ENCODE results near the gene SLC34A1. TPM values are rescaled to one million over a fixed set of nuclear protein-coding genes. Genes with fewer than 3 reads are reported as not detected.
"Not testable (repeated sequence)": the region's sequence is repeated elsewhere in the genome, so short reads cannot be mapped to it uniquely, and the experiment has no call there.

Gene SLC34A1
- total and polyA plus RNA-seq, 11 donors = not detected

DNA sequence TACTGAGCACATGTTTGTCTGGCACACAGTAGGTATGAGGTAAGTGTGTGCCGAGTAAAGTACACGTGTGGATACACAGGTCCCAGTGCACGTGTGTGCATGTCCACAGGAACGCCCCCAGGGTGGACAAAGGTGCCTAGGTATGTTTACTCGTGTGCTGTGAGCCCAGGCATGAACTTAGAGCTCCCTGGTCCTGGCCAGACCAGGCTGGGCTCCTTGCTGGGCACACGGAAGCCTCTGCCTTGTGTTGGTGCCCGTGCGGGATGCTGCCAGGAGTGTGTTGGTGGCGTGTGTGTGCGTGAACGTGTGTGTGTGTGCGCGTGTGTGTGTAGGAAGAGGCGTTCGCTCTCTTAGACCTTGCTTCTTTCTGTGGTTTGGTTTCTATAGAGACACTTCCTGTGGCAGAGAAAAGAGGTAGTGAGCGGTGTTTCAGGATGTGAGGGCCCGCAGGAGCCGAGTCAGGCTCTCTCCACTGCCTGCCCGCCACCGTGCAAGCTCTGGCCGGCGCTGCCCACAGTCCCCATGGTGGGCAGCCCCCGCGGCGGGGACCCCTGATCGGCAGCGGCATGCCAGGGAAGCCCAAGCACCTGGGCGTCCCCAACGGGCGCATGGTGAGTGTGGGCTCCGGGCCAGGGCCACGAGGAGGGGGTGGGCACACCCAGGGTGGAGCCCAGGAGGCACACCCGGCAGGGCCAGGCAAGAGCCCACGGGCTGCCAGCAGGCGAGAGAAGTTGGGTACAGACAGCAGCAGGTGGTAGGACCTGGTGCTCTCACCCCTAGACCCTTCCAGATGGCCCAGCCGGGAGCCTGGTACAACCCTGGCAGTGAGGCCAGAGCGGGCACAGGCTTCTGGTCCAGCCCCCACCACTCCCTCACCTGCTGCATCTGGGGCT lies 26.5 kb upstream of the SLC34A1 start, which contains the start of gene RGS14:
Gene RGS14, plus strand, starts transcription at position 466 of the 893 bp plus-strand sequence. Its CDS starts 101 bp downstream, at position 567.
- DNase-seq (peak in 2 of 5 donors; percentile 38 to 75), ATAC-seq (peak in 3 of 4 donors; percentile 50 to 66 (median 64))
- H3K4me1 ChIP-seq = peaks cover 0 to 79% (median 16%) of the 10 kb centered on the region in 12 donors
- intact Hi-C loops (cut with DNase I) = loop anchor here in 1 of 10 donors (5.0 kb wide), 1 partner anchor 40 kb away; no protein-coding TSS in a partner anchor
- no peaks in the 10 kb centered on the region for H3K36me3 ChIP-seq
- H3K4me3 ChIP-seq = peak within 1 kb of the TSS in 9 of 12 donors; percentile 17 to 73 (median 44)
- peak within 1 kb of the TSS in 5 of 12 donors; percentile 34 to 88 (median 42) for H3K27ac ChIP-seq
- H3K9me3 ChIP-seq = no peaks in the 10 kb centered on the region
- TF ChIP-seq CTCF (IDR thresholded peaks at IDR 0.05) (no peak), POLR2A (IDR thresholded peaks at IDR 0.05) (no peak)
- H3K27me3 ChIP-seq = no peaks in the 10 kb centered on the region
- 44 to 52% (median 49%) methylated on average over 11 to 37 of the region's 37 CpGs for WGBS, 4 donors

- Histone ChIP-seq H3K4me3 (peak overlapping the region in 9 of 12 donors; percentile 17 to 73 (median 44)), H3K9me3 (no peaks in the 10 kb centered on the region), H3K27ac (peak overlapping the region in 5 of 12 donors; percentile 34 to 88 (median 42)), H3K27me3 (no peaks in the 10 kb centered on the region), H3K36me3 (no peaks in the 10 kb centered on the region), H3K4me1 (peaks cover 0 to 84% (median 21%) of the 10 kb centered on the region in 12 donors)
- intact Hi-C loops (cut with DNase I) = loop anchor here in 1 of 10 donors (5.0 kb wide), 1 partner anchor 41 kb away; no protein-coding TSS in a partner anchor
- ATAC-seq = peak; percentile 23 to 67 (median 51)
- 24 to 35% (median 25%) methylated on average over 5 of the region's 5 CpGs for WGBS, 4 donors
- no peak for TF ChIP-seq POLR2A (IDR thresholded peaks at IDR 0.05)
- TF ChIP-seq CTCF (IDR thresholded peaks at IDR 0.05) = no peak
- DNase-seq = peak in 2 of 5 donors; percentile 35 to 65
These were observed 25.8 kb upstream of the SLC34A1 start for GRCh38 chr5:177358370-177358819.

GRCh38 chr5:177359451-177359851 lies 24.8 kb upstream of the SLC34A1 start:
- 60 to 66% (median 64%) methylated on average over 6 of the region's 6 CpGs for WGBS, 4 donors
- Histone ChIP-seq H3K27me3 (no peaks in the 10 kb centered on the region), H3K4me1 (peaks cover 0 to 90% (median 26%) of the 10 kb centered on the region in 12 donors), H3K4me3 (peak overlapping the region in 1 of 12 donors; percentile 73), H3K27ac (no peak overlapping the region), H3K36me3 (no peaks in the 10 kb centered on the region), H3K9me3 (no peaks in the 10 kb centered on the region)
- ATAC-seq = no peak
- DNase-seq = peak in 1 of 5 donors; percentile 54
- TF ChIP-seq POLR2A (IDR thresholded peaks at IDR 0.05) = no peak
- TF ChIP-seq CTCF (IDR thresholded peaks at IDR 0.05) = no peak
- intact Hi-C loops (cut with DNase I) = loop anchor here in 1 of 10 donors (5.0 kb wide), 1 partner anchor 42 kb away; no protein-coding TSS in a partner anchor

DNA sequence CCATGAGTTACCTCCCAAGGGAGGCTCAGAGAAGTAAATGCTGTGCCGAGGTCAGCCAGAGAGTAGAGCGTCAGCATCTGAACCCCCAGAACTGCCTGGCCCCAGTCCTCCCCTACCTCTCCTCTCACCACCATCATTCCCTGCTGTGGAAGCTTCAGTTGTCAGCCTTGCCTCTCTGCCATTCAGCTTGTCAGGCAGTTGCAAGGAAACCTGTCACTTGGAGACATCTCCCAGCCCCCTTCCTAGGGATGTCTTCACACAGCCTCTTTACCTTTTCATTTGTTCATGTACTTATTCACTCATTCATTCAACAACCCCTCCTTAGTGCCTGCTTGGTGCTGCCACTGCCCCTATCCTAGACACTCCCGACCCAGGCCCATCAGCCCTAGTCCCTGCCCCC lies 24.4 kb upstream of the SLC34A1 start:
- intact Hi-C loops (cut with DNase I) = loop anchor here in 2 of 10 donors (5.0 to 10.0 kb wide), 2 partner anchors 43 to 45 kb away; partner anchors contain the start of gene MXD3 (in 1 of the 2)
- ATAC-seq (no peak), DNase-seq (peak in 1 of 5 donors; percentile 5)
- TF ChIP-seq POLR2A (IDR thresholded peaks at IDR 0.05) (no peak), CTCF (IDR thresholded peaks at IDR 0.05) (no peak)
- H3K9me3 ChIP-seq = no peaks in the 10 kb centered on the region
- H3K36me3 ChIP-seq = no peaks in the 10 kb centered on the region
- no peaks in the 10 kb centered on the region for H3K27me3 ChIP-seq
- H3K27ac ChIP-seq = no peak overlapping the region
- H3K4me1 ChIP-seq = peaks cover 0 to 88% (median 26%) of the 10 kb centered on the region in 12 donors
- H3K4me3 ChIP-seq = no peak overlapping the region
- 74 to 89% (median 82%) methylated on average over 3 of the region's 3 CpGs for WGBS, 4 donors

GRCh38 chr5:177360740-177361139 lies 23.5 kb upstream of the SLC34A1 start:
- WGBS, 4 donors = 85 to 93% (median 92%) methylated on average over 5 to 7 of the region's 7 CpGs
- H3K4me1 ChIP-seq = peaks cover 0 to 85% (median 26%) of the 10 kb centered on the region in 12 donors
- not testable (repeated sequence) for ATAC-seq, H3K4me3 ChIP-seq, H3K36me3 ChIP-seq, H3K27me3 ChIP-seq, H3K9me3 ChIP-seq, H3K27ac ChIP-seq
- intact Hi-C loops (cut with DNase I) = loop anchor here in 1 of 10 donors (10.0 kb wide), 1 partner anchor 46 kb away; the partner anchor contains the start of gene MXD3
- peak in 1 of 5 donors; percentile 17 for DNase-seq
